Activated CD8-positive, alpha-beta memory T cell treated with anti-CD3 and anti-CD28 coated beads, Interleukin-2, amount 50 U/mL, for 4 hours (primary cell): Measurements from ENCODE around the gene UBAC2.

Experiments
- DNase-seq: peaks from one replicate; pipeline ENCODE4 v3.0.0-alpha.2; 2020

Gene UBAC2

GRCh38 chr13:99366075-99366987, 165.7 kb downstream of the UBAC2 start:
- DNase-seq, result no peak

GRCh38 chr13:99367106-99367616, 166.5 kb downstream of the UBAC2 start:
- no peak for DNase-seq

GRCh38 chr13:99367663-99368448, 167.2 kb downstream of the UBAC2 start:
- DNase-seq, result no peak

- peak; percentile 28 for DNase-seq
Measured at GRCh38 chr13:99370481-99371275, 170.0 kb downstream of the UBAC2 start.

GRCh38 chr13:99371956-99372355, 171.3 kb downstream of the UBAC2 start:
- DNase-seq, result peak; percentile 55

GRCh38 chr13:99373436-99373835, 172.8 kb downstream of the UBAC2 start:
- DNase-seq, result no peak

- DNase-seq, result no peak
Measured at GRCh38 chr13:99374169-99374991, 173.7 kb downstream of the UBAC2 start.

- peak; percentile 50 for DNase-seq
Measured at GRCh38 chr13:99374994-99375737, 174.5 kb downstream of the UBAC2 start.

- DNase-seq, result no peak
Measured at GRCh38 chr13:99375738-99376080, 175.1 kb downstream of the UBAC2 start.

GRCh38 chr13:99376132-99376531, 175.5 kb downstream of the UBAC2 start:
- DNase-seq, result no peak

GRCh38 chr13:99376924-99377323, 176.3 kb downstream of the UBAC2 start:
- DNase-seq, result no peak

- DNase-seq, result no peak
Measured at GRCh38 chr13:99377641-99378040, 177.0 kb downstream of the UBAC2 start.

GRCh38 chr13:99378985-99379733, 178.5 kb downstream of the UBAC2 start:
- no peak for DNase-seq

GRCh38 chr13:99379856-99380801, 179.5 kb downstream of the UBAC2 start:
- no peak for DNase-seq

- DNase-seq, result peak; percentile 57
Measured at GRCh38 chr13:99380921-99381645, 180.4 kb downstream of the UBAC2 start.

- no peak for DNase-seq
Measured at GRCh38 chr13:99381766-99382165, 181.1 kb downstream of the UBAC2 start.

- DNase-seq, result peak; percentile 45
Measured at GRCh38 chr13:99382428-99383133, 181.9 kb downstream of the UBAC2 start.

GRCh38 chr13:99383511-99383921, 182.9 kb downstream of the UBAC2 start:
- no peak for DNase-seq
